HG03064 (cell line): ENCODE measurements around the gene MTIF3.

Experiments used
- ATAC-seq: cut with Tn5 transposase; IDR thresholded peaks from one replicate; pipeline ENCODE4 v1.9.1; 2021; ENCODE audit warnings: low read depth; ENCODE audit not compliant: unreplicated experiment

The MTIF3 gene

GRCh38 chr13:27449936-27450828 lies at the start of gene MTIF3:
Gene MTIF3, minus strand, starts transcription at chr13:27450564. Its CDS starts 10,116 bp downstream, at chr13:27440448.
- peak; percentile 86 for ATAC-seq

- no peak for ATAC-seq
Measured at GRCh38 chr13:27497563-27498230, 47.3 kb upstream of the MTIF3 start.

- ATAC-seq = no peak
Measured at GRCh38 chr13:27496536-27497273, 46.3 kb upstream of the MTIF3 start.

GRCh38 chr13:27496006-27496405 lies 45.6 kb upstream of the MTIF3 start:
- ATAC-seq = no peak

DNA sequence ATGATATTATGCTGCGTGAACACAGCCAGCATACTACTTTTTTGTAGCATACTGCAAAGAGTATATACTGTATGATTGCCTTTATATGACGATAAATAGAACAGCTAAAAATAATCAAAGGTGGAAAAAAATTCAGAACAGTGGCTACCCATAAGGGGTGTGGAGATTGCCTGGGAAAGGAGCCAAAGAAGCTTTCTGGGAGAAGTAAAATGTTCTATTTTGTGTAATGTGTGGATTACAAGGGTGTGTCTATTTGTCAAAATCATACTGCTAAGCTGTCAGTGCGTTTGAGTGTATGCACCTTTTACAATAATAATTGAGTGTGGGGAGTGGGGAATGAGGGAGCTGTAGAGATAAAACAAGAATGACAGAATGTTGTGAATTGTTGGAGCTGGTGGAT lies 45.2 kb upstream of the MTIF3 start:
- no peak for ATAC-seq

DNA sequence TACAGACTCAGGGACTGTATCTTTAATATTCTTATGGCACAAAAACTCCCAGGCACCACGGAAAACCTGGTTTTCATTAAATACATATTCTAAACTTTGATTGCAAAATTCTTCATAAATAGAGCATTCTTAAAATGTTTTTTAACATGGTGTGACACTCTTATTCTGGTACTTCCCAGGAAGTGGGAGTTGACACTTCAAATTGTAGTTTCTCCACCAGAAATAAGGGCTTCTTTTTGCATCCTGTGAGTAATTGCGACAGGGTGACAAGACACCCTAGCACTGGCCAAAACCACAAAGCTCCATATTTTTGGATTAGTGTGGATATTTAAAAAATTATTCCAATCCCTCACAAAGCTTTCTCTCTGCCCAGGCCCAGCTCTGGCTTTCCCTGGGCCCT lies 43.6 kb upstream of the MTIF3 start:
- no peak for ATAC-seq

DNA sequence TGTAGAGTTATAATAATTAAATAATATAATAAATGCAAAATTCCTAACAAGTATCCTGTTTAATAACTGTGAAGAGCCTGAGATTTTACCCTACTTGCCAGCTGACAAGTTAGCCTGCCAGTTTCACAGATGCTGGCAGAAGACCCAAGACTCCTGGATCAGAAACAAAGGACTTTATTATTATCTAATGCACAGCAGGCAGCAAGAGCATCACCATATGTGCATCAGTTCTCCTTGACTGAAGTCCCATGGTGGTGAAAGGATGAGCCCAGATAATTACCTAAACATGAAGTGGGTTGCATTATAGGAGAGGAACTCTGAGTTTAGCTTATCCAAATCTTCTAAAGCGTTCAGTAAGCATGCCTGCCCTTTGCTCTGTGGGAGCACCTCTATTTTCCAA lies 39.1 kb upstream of the MTIF3 start:
- ATAC-seq = no peak

- no peak for ATAC-seq
Measured at GRCh38 chr13:27487776-27488175, 37.4 kb upstream of the MTIF3 start.

DNA sequence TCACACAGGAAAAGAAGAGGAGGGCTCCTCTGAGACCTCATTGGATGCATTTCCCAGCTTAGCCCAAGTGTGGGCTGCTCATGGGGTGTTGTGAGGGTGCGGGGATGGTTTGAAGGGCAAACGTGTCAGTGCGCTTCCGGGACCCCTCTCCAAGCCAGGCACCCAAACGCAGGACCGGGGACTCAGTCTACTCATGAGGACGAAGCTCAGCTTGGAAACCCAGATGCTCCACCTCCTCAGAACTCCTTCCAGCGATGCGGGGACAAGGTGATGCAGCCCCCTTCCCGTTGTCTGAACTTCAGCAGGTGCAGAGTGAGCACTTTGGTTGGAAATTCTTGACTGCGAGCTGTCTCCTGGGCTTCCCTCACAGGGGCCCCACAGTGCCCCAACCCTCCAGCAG lies 33.1 kb upstream of the MTIF3 start:
- no peak for ATAC-seq

GRCh38 chr13:27482983-27483382 lies 32.6 kb upstream of the MTIF3 start:
- ATAC-seq = peak; percentile 96

- ATAC-seq = no peak
Measured at GRCh38 chr13:27481766-27482165, 31.4 kb upstream of the MTIF3 start.

DNA sequence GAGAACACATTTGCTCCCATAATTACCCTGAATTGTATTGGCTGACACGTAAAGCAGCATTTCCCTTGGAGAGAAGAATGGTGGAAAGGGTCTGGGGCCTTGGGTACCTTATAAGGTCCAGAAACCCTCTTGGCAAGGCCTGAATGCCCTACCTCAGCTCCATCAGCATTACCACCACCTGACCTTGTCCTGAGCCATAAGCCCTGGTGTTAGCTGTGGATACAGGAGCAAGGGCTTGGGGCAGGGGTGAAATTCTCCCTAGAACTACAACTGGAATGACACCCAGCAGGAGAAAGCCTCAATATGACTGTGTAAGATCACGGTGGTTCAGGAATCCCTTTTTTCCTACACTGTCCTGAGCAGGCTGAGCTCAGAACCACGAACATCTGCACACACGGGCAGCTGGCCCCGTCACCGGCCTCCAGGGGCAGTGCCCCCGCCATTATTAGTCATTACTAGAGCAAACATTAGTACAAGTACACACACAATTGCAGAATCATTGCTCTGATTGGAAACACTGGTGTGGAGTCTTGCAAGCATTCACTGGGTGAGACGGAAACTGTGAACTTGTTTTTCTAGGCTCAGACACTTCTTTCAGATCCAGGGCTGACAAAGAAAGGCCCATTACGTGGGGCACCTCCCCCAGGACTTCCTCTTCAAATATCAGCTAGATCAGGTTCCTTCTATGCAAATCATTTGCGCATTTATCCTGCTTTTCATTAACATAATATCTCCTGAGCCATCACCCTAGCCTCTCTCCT lies 26.8 kb upstream of the MTIF3 start:
- ATAC-seq = no peak

DNA sequence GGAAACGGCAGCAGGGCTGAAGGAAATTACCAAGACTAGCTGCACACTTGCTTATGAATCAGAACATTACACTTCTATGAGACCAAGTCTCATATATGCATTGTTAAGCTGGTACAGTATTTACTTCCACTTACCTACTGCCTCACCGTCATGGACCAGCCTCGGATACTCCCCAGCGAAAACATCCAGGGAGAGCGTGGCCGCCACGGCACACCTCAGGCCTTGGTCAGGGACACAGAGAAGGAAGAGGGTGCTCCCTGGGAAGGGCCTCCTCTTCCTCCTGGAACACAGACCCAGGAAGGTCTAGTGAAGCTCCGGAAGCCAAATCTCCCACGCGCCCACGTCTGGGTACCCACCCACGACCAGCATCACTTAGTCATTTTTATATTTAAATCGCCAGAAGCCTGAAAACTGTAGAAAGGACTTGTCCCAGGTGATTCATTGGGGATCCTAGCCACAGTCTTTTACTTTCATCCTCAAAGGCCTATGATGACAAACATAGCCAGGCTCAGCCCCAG lies 24.4 kb upstream of the MTIF3 start:
- no peak for ATAC-seq

- no peak for ATAC-seq
Measured at GRCh38 chr13:27472941-27473340, 22.6 kb upstream of the MTIF3 start.

DNA sequence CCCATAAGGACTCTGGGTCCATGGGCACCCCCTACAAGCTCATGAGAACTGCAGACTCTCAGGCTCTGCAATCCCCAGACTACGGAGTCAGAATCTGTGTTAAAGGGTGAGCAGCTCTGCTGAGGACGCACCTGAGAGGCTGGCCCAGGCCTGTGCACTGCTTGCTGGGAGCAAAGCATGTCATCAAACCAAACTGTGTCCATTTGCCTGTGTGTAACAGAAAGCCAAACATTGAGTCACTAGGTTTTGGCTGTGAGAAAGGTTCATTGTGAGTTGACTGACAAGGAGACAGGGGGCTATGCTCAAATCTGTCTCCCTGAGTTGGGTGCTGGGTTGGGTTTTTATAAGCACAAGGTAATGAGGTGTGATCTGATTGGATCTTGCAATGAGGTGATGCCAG lies 22.1 kb upstream of the MTIF3 start:
- ATAC-seq = no peak

DNA sequence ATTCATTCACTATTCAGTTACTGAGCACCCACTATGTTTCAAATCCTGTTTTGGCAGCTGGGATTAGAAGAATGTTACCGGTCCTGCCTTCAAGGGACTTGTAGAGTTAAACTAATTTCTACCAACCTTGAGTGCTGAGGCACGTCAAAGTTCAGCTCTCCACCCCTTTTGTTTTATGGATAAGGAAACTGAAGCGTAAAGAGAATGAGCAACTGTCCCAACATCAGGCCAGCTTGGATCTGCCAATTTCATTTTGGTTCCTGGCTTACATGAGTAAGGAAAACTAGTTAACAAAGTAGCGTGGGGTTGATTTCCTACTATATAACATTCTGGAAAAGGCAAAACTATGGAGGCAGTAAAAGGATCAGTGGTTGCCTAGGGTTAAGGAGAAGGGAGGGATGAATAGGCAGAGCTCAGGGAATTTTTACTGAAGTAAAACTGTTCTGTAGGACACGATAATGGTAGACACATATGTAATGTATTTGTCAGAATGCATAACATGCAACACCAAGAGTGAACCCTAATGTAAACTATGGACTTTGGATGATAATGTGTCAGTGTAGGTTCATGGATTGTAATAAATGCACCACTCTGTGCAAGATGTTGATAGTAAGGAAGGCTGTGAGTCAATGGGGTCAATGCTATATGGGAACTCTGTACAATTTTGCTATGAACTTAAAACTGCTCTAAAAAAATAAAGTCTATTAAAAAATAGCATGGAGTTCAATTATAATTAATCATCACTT lies 19.9 kb upstream of the MTIF3 start:
- ATAC-seq = no peak

DNA sequence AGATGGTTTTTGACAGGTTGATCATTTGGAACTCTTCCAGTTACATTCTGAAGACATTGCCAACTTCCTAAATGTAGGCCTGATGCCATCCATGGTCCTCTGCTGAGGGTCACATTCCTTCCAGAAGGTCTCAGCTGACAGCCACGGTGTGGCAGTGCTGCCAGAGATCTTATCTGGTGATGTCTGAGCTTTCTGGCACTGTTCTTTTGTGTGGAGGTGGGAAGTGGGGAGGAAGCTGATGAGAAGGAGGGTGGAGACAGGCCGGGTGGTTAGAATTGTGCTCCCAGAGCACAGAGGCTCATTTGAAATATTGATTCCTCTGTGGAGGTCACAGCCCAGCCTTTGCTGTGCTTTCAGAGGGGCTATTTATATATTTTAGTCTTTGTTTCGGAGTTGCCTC lies 16.1 kb upstream of the MTIF3 start:
- no peak for ATAC-seq

DNA sequence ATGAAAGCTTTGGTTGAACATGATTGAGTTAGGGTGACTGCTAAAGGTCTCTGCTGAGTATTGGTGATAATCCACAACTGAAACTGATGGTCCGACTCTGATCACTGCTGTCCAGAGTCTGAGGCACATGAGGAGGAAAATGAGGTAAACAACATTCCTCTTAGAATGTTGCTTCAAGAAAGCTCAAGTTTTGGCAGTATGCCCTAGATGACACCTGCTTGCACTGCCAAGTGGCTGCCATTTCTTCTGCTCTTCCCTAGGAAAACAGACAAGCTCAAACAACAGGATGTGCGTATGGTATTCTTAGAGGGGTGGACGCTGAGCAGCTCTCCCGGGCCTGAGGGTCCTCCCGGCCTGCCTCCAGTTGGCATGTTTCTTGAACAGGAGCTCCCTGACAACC lies 15.2 kb upstream of the MTIF3 start:
- no peak for ATAC-seq

DNA sequence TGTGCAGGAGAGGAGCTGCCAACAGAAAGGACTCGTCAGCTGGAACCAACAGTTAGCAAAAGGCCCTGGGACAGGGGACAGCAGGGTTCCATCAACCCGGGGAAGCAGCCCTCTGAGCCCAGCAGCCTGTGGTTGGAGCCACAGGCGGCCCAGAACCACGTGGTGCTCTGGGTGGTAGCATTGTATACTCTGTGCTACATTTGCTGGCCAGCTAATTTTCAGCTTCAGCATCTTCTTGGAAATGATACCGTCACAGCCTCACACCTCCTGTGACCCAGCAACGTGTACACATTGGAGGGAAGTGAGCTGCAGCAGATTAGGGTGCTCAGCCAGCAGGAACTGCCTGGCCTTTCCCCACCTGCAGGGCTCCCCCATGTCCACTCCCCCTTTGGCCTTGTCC lies 13.1 kb upstream of the MTIF3 start:
- ATAC-seq = no peak
